Nephron progenitor cell (in vitro differentiated cells): ENCODE data around the gene ZFYVE27.

ENCODE experiments used
- DNase-seq: peaks from one replicate; pipeline ENCODE4 v3.0.0; 2021
- H3K27ac Mint-ChIP-seq: 2 replicates; pipeline ENCODE4 v1.8.0; 2021; ENCODE audit warnings: mild to moderate bottlenecking, moderate library complexity, mixed read lengths
- H3K27me3 Mint-ChIP-seq: 2 replicates; pipeline ENCODE4 v1.8.0; 2021; ENCODE audit warnings: mild to moderate bottlenecking, low read depth, mixed read lengths; ENCODE audit not compliant: poor library complexity
- H3K36me3 Mint-ChIP-seq: 2 replicates; pipeline ENCODE4 v1.8.0; 2021; ENCODE audit warnings: low read depth, mixed read lengths
- H3K4me1 Mint-ChIP-seq: 2 replicates; pipeline ENCODE4 v1.8.0; 2021; ENCODE audit warnings: mixed read lengths
- H3K4me3 Mint-ChIP-seq: 2 replicates; pipeline ENCODE4 v1.8.0; 2021; ENCODE audit warnings: mild to moderate bottlenecking, moderate library complexity, mixed read lengths
- H3K9me3 Mint-ChIP-seq: 2 replicates; pipeline ENCODE4 v1.8.0; 2021; ENCODE audit warnings: mild to moderate bottlenecking, moderate library complexity, mixed read lengths
- CTCF ChIP-seq: fragments of 200-600 bp; sonication (generic); IDR thresholded peaks from 2 replicates; pipeline ENCODE4 v1.5.0; 2021; ENCODE audit warnings: antibody characterized with exemption

Gene ZFYVE27

DNA sequence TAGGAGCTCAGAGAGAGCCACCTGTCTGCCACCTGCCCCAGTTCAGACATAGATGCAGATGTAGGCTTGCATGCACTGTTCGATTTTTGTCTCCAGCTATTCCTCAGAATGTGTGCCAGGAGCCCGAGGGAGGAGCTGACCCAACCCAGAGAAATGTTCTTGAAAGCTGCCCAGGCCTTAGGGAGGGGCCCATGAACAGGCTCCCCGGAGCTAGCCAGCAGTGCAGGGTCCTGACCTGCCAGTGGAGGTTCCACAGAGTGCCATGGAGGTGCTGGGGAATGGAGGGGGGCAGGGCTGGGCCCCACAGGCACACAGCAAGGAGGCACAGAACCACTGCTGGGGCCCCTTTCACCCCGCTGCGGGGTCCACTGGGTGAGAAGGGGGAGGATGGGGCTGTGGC, 64.5 kb downstream of the ZFYVE27 start:
- no peak for DNase-seq
- Mint-ChIP-seq H3K4me3 (no peak overlapping the region), H3K9me3 (peaks cover 17% of the 10 kb centered on the region), H3K4me1 (peaks cover 11% of the 10 kb centered on the region), H3K36me3 (no peaks in the 10 kb centered on the region), H3K27ac (no peak overlapping the region), H3K27me3 (peaks cover 36% of the 10 kb centered on the region)
- no peak for TF ChIP-seq CTCF

GRCh38 chr10:97805096-97805884, 68.4 kb downstream of the ZFYVE27 start:
- H3K4me3 Mint-ChIP-seq = no peak overlapping the region
- TF ChIP-seq CTCF = no peak
- peaks cover 33% of the 10 kb centered on the region for H3K27me3 Mint-ChIP-seq
- peaks cover 11% of the 10 kb centered on the region for H3K4me1 Mint-ChIP-seq
- H3K9me3 Mint-ChIP-seq = no peaks in the 10 kb centered on the region
- H3K27ac Mint-ChIP-seq = no peak overlapping the region
- DNase-seq = peak; percentile 49
- H3K36me3 Mint-ChIP-seq = no peaks in the 10 kb centered on the region

- Mint-ChIP-seq H3K9me3 (no peaks in the 10 kb centered on the region), H3K27ac (no peak overlapping the region), H3K27me3 (peaks cover 34% of the 10 kb centered on the region), H3K36me3 (no peaks in the 10 kb centered on the region), H3K4me3 (no peak overlapping the region), H3K4me1 (peaks cover 11% of the 10 kb centered on the region)
- no peak for TF ChIP-seq CTCF
- no peak for DNase-seq
Measured at GRCh38 chr10:97805949-97806348, 69.0 kb downstream of the ZFYVE27 start.

GRCh38 chr10:97810446-97810845, 73.5 kb downstream of the ZFYVE27 start:
- H3K4me3 Mint-ChIP-seq = no peak overlapping the region
- DNase-seq = no peak
- no peak for TF ChIP-seq CTCF
- H3K36me3 Mint-ChIP-seq = no peaks in the 10 kb centered on the region
- no peak overlapping the region for H3K27ac Mint-ChIP-seq
- H3K4me1 Mint-ChIP-seq = peaks cover 14% of the 10 kb centered on the region
- no peaks in the 10 kb centered on the region for H3K9me3 Mint-ChIP-seq
- H3K27me3 Mint-ChIP-seq = peaks cover 57% of the 10 kb centered on the region
